HEK293 (cell line): ENCODE results near the gene CALHM6.

ENCODE experiments used
- CTCF ChIP-seq: fragments of 450-650 bp; formaldehyde crosslinking; IDR thresholded peaks from 2 replicates; pipeline ENCODE4 v1.5.1; 2016; ENCODE audit warnings: missing biosample characterization, missing genetic modification characterization
- FEZF1 ChIP-seq: fragments of 450-650 bp; formaldehyde crosslinking; IDR thresholded peaks from 2 replicates; pipeline ENCODE4 v1.5.1; 2016; ENCODE audit warnings: missing biosample characterization, missing genetic modification characterization
- GFI1B ChIP-seq: fragments of 450-650 bp; formaldehyde crosslinking; IDR thresholded peaks from 2 replicates; pipeline ENCODE4 v1.5.1; 2016; ENCODE audit warnings: missing biosample characterization, missing genetic modification characterization
- HOXC10 ChIP-seq: sonication (generic); formaldehyde crosslinking; IDR thresholded peaks from 2 replicates; pipeline ENCODE4 v1.8.1; 2023; ENCODE audit warnings: mild to moderate bottlenecking, missing genetic modification reagents
- IKZF3 ChIP-seq: fragments of 450-650 bp; IDR thresholded peaks from 2 replicates; pipeline ENCODE4 v1.5.0; 2018; ENCODE audit warnings: missing biosample characterization, mild to moderate bottlenecking, missing genetic modification characterization, moderate library complexity
- PBX3 ChIP-seq: sonication (generic); formaldehyde crosslinking; IDR thresholded peaks from 2 replicates; pipeline ENCODE4 v1.8.1; 2022; ENCODE audit warnings: mild to moderate bottlenecking, moderate library complexity, missing genetic modification reagents
- PRDM1 ChIP-seq: fragments of 450-650 bp; formaldehyde crosslinking; IDR thresholded peaks from 2 replicates; pipeline ENCODE4; 2016; ENCODE audit warnings: missing biosample characterization, missing genetic modification characterization
- PRDM10 ChIP-seq: fragments of 450-650 bp; formaldehyde crosslinking; IDR thresholded peaks from 2 replicates; pipeline ENCODE4 v1.5.1; 2016; ENCODE audit warnings: missing biosample characterization, missing genetic modification characterization
- PRDM6 ChIP-seq: fragments of 450-650 bp; formaldehyde crosslinking; IDR thresholded peaks from 2 replicates; pipeline ENCODE4 v1.5.1; 2017; ENCODE audit warnings: missing biosample characterization, missing genetic modification characterization
- SP2 ChIP-seq: fragments of 450-650 bp; formaldehyde crosslinking; IDR thresholded peaks from 2 replicates; pipeline ENCODE4 v1.5.1; 2016; ENCODE audit warnings: missing biosample characterization, missing genetic modification characterization
- ZBTB10 ChIP-seq: fragments of 450-650 bp; formaldehyde crosslinking; IDR thresholded peaks from 2 replicates; pipeline ENCODE4 v1.5.1; 2016; ENCODE audit warnings: missing biosample characterization, missing genetic modification characterization
- ZFP37 ChIP-seq: fragments of 450-650 bp; formaldehyde crosslinking; IDR thresholded peaks from 2 replicates; pipeline ENCODE4 v1.5.1; 2016; ENCODE audit warnings: missing biosample characterization, missing genetic modification characterization
- ZIC2 ChIP-seq: fragments of 450-650 bp; formaldehyde crosslinking; IDR thresholded peaks from 2 replicates; pipeline ENCODE4 v1.5.1; 2016; ENCODE audit warnings: missing biosample characterization, missing genetic modification characterization
- ZNF10 ChIP-seq: fragments of 450-650 bp; formaldehyde crosslinking; IDR thresholded peaks from 2 replicates; pipeline ENCODE4 v1.5.1; 2017; ENCODE audit warnings: missing biosample characterization, missing genetic modification characterization
- ZNF2 ChIP-seq: fragments of 450-650 bp; formaldehyde crosslinking; IDR thresholded peaks from 2 replicates; pipeline ENCODE4 v1.5.1; 2016; ENCODE audit warnings: missing biosample characterization, missing genetic modification characterization
- ZNF214 ChIP-seq: fragments of 450-650 bp; formaldehyde crosslinking; IDR thresholded peaks from 2 replicates; pipeline ENCODE4 v1.5.1; 2017; ENCODE audit warnings: missing biosample characterization, mild to moderate bottlenecking, missing genetic modification characterization, borderline replicate concordance
- ZNF239 ChIP-seq: fragments of 450-650 bp; formaldehyde crosslinking; IDR thresholded peaks from 2 replicates; pipeline ENCODE4 v1.5.1; 2016; ENCODE audit warnings: missing biosample characterization, missing genetic modification characterization
- ZNF274 ChIP-seq, 2 experiments: fragments of 200-500 bp in 1 of 2; fragments of 450-650 bp in 1 of 2; sonication (Bioruptor generic) in 1 of 2; formaldehyde crosslinking in 1 of 2; IDR thresholded peaks; 2 replicates each; pipeline versions ENCODE4 v1.5.1 to v1.6.1; 2014 to 2016; ENCODE audit warnings: borderline replicate concordance in 1 of 2, inconsistent platforms in 1 of 2, low read length in 1 of 2, missing biosample characterization in 1 of 2, missing genetic modification characterization in 1 of 2
- ZNF335 ChIP-seq: fragments of 450-650 bp; formaldehyde crosslinking; conservative IDR thresholded peaks from 2 replicates; pipeline ENCODE4 v1.5.1; 2016; ENCODE audit warnings: missing biosample characterization, missing genetic modification characterization
- ZNF513 ChIP-seq: fragments of 450-650 bp; IDR thresholded peaks from 2 replicates; pipeline ENCODE4 v1.5.1; 2018; ENCODE audit warnings: missing biosample characterization, missing genetic modification characterization
- ZNF560 ChIP-seq: fragments of 450-650 bp; formaldehyde crosslinking; IDR thresholded peaks from 2 replicates; pipeline ENCODE4 v1.5.1; 2017; ENCODE audit warnings: missing biosample characterization, missing genetic modification characterization, borderline replicate concordance
- ZNF580 ChIP-seq: fragments of 450-650 bp; formaldehyde crosslinking; IDR thresholded peaks from 2 replicates; pipeline ENCODE4 v1.5.1; 2016; ENCODE audit warnings: missing biosample characterization, missing genetic modification characterization
- ZNF610 ChIP-seq: fragments of 450-650 bp; formaldehyde crosslinking; IDR thresholded peaks from 2 replicates; pipeline ENCODE4 v1.5.1; 2016; ENCODE audit warnings: missing biosample characterization, missing genetic modification characterization, borderline replicate concordance
- ZNF660 ChIP-seq: fragments of 450-650 bp; IDR thresholded peaks from 2 replicates; pipeline ENCODE4 v1.5.1; 2018; ENCODE audit warnings: missing biosample characterization, mild to moderate bottlenecking, missing genetic modification characterization
- ZNF76 ChIP-seq: fragments of 450-650 bp; formaldehyde crosslinking; IDR thresholded peaks from 2 replicates; pipeline ENCODE4; 2016; ENCODE audit warnings: low read depth, missing biosample characterization, missing genetic modification characterization, borderline replicate concordance

CALHM6 gene

GRCh38 chr6:116511424-116512110 is 50.4 kb downstream of the CALHM6 start, which contains the start of gene CALHM5 (continued):
- TF ChIP-seq ZIC2 (no peak), HOXC10 (CRISPR knock-in tag) (no peak), ZNF214 (tag by site-specific recombination) (no peak), GFI1B (tag by site-specific recombination) (no peak), ZFP37 (0 out of 2 replicates have a peak, but pooled peaks have one; percentile 41), PRDM10 (tag by site-specific recombination) (0 out of 2 replicates have a peak, but pooled peaks have one; percentile 19), ZNF239 (tag by site-specific recombination) (no peak), ZNF610 (0 out of 2 replicates have a peak, but pooled peaks have one; percentile 30), ZNF10 (tag by site-specific recombination) (peak; percentile 55; the same call in 1 of the 2 replicates), ZNF513 (tag by site-specific recombination) (0 out of 2 replicates have a peak, but pooled peaks have one; percentile 22), SP2 (tag by site-specific recombination) (no peak), ZBTB10 (tag by site-specific recombination) (no peak), ZNF76 (tag by site-specific recombination) (0 out of 2 replicates have a peak, but pooled peaks have one; percentile 17), ZNF560 (tag by site-specific recombination) (no peak), ZNF335 (peak; percentile 30; the same call in 1 of the 2 replicates), ZNF2 (tag by site-specific recombination) (0 out of 2 replicates have a peak, but pooled peaks have one; percentile 68), CTCF (peak; percentile 50), PRDM6 (tag by site-specific recombination) (no peak; the same call in 1 of the 2 replicates), FEZF1 (no peak), ZNF660 (tag by site-specific recombination) (peak; percentile 92), ZNF580 (tag by site-specific recombination) (0 out of 2 replicates have a peak, but pooled peaks have one; percentile 32), IKZF3 (tag by site-specific recombination) (peak; percentile 70), PBX3 (CRISPR knock-in tag) (no peak), ZNF274 (IDR thresholded peaks at IDR 0.05; ENCODE audit: low read length) (no peak), ZNF274 (tag by site-specific recombination; IDR thresholded peaks at IDR 0.05; ENCODE audit: borderline replicate concordance) (no peak), PRDM1 (tag by site-specific recombination) (peak; percentile 22; the same call in 1 of the 2 replicates)
